HG03095 (cell line): ENCODE data around the gene C14orf180.
"Not testable (repeated sequence)": the region's sequence is repeated elsewhere in the genome, so short reads cannot be mapped to it uniquely, and the experiment has no call there.

Source experiments
- ATAC-seq: cut with Tn5 transposase; IDR thresholded peaks from one replicate; pipeline ENCODE4 v1.9.1; 2021; ENCODE audit warnings: moderate library complexity; ENCODE audit not compliant: unreplicated experiment

Gene C14orf180

DNA sequence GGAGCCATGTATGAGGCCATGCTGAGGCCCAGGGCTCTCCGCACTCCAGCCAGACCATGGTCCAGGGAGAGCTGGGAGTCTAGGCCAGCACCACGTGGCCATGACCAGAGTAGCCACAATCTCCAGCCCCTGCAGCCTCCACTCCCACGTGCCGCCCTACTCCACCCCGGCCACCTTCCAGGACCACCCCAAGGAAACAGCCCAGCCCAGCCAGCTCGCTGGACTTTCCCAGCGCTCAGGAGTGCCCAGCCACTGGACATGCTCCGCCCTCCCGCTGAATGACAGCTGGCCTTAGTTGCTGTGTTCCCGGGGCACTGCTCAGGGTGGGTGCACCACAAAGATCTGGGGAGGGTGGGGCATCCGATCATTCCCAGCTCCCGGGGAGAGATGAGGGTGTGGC, 2.1 kb upstream of the C14orf180 start:
- no peak for ATAC-seq

DNA sequence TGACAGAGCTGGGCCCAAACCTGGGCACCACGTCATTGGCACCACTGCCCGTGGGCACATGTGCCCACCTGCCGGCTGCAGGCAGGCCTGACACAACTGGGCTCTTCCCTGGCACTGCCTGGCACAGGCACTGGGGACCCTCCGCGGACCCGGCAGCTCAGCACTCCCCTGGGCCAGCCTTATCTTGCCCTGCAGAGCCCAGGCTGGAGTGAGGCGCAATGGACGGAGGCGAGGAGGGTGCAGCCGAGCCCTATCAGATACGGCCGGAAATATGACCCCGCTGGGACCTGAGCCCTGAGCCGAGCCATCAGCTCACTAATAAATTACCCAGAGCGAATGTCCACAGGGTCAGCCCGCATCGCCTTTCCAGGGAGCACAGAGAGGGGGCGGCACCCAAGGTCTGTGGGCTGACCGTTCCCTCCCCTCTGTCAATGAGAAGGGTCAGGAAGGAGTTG, 1.7 kb upstream of the C14orf180 start:
- ATAC-seq: no peak

DNA sequence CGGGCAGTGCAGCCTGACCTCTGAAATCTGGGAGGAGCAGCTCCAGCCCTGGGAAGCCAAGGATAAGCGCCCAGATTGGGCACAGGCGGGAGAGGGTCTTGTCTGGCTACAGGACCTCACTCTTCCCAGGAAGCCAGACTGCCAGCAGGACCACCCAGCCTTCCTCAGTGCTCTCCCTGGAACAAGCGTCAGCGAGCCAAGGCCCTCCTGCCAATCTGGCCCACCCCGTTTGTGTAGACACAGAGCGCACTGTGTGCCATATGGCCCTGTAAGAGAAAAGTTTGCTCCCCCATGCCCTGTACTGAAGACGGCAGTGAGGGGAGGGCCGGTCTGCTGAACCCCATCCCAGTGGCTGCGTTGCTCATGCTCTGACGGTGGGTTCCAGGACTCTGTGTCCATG, 1.2 kb upstream of the C14orf180 start:
- ATAC-seq: no peak

DNA sequence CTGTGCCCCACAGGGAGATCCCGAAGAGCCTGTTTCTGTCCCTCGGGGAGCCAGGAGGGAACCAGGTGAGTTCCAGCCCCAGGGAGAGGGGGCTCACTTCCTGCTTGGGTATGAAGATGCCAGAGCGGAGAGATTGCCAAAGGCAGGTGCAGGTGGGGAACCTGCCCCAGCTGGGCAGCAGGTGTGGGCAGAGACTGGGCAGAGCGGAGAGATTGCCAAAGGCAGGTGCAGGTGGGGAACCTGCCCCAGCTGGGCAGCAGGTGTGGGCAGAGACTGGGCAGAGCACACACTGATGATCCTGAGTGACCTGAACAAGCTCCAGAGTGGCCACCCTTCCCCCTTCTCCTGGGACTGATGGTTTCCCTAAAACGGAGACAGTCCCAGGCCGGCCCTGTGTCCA, 375 bp downstream of the C14orf180 start:
- ATAC-seq: not testable (repeated sequence)

DNA sequence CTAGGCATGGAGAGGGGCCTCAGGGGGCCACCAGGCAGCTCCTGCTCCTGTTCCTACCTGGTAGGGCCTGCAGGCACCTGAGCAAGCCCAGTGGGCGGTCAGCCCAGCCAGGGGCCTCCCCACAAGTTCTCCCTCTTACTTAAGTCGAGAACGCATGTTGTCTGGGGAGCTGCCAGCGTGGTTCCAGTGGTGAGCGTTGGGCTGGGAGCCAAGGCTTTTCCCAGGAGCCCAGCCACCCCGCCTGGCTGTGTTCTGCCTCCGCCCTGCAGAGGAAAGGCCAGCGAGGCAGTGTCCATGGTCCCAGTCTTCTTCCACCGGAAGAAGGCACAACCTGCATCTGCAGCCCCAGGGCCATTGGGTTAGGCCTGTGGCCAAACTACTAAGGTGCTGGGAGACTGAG, 1.4 kb downstream of the C14orf180 start:
- no peak for ATAC-seq

DNA sequence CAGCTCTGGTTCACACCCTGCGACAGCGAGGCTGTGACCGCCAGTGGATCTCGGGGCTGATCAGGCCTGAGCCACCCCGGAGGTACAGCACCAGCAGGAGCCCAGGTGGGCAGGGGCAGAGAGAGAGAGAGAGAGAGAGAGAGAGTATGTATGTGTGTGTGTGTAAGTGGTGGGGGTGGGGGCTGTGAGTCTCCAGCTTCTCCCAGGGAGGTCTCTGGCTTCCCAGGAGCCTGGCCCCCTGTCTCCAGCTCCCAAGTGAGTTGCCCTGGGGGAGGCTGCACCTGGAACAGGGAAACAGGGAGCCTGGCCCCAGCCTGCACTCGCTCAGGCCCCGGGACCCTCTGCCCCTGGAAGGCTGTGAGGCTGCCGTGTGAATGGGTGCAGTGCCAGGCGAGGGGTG, 2.0 kb downstream of the C14orf180 start:
- no peak for ATAC-seq

DNA sequence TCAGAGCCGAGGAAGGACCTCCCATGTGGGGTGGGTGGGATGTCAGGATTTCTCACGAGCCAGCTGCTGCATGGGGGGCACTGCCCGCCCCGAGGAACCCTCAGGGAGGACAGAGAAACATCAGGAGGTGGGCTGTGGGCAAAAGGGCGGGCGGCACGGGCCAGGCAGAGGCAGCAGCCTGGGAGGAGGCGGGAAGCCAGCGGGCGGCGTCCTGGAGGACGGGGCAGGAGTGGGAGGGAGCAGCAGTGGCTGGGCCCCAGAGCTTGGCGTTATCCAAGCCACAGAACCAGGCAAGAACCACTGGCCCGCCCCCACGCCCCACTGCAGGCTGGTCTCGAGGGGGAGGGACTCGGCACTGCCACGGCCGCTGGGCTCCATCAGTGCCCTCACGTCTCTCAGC, 2.4 kb downstream of the C14orf180 start:
- ATAC-seq: no peak

DNA sequence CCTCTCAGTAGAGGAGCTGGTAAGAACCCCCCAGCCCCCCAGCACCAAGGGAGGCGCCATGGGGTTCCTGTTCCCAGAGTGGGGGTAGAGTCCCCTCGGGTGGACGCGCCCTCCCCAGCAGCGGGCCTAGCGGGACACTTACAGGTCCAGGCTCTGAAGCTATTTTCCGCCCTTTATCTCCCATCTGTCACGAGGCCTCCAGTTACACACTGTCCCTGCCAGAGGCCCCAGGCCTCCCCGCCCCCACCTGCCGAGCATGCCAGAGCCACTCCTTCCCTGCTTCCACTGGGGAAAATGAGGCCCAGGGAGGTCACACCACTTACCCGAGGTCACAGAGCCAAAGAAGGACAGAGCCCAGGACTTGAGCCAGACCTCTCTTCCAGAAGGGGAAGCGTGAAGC, 3.1 kb downstream of the C14orf180 start:
- ATAC-seq: no peak

DNA sequence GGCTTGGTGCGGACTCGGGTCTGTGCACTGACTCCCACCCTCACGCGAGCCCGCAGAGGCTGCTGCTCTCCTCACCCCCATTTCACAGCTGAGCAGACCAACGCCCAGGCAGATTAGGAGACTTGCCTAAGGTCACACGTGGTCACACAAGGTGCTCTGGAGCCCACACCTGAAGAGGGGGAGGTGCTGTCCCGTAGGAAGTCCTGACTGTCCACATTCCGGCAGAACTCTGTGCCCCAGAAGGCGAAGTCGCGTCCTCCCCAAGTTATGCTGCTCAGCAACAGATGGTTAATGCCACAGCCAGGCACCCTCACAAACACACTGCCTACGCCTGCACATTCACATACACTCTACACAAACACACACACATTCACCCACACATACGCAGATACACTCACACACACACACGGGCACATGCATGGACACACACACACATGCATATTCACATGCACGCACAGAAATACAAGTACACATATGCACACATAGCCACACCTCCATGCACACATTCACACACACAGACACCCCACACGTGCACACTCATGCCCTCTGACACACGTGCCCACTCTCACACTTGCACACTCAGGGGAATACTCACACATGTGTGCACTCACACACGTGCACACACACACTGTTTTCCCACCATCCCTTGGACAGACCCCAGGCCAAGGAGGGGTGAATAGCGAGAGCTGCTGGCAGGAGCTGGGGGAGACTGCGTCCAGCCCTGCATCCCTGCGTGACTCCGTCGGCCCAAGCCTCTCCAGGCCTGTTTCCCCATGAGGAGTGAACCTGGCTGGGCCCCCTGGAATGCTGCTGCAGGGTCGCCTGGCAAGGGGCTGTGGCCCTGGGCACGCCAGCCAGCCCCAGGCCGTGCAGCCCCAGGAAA, 4.1 kb downstream of the C14orf180 start:
- ATAC-seq: no peak

DNA sequence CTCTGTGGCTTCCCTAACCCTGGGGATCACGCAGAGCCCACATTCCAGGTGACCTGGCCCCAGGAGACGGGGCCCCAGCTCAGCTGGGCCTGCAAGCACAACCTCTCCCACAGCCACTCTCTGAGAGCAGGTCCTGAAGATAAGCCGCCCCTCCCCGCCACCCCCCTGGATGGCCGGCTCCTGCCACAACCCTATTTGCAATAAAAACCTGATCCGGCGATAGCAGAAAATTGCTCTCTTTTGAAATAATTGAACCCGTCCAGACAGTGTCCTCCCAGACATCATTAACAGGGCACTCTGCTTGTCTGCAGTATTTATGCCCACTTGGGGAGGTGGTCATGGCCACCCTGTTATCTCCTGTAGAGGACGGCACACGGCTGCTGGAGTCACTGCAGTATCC, 5.0 kb downstream of the C14orf180 start:
- no peak for ATAC-seq

DNA sequence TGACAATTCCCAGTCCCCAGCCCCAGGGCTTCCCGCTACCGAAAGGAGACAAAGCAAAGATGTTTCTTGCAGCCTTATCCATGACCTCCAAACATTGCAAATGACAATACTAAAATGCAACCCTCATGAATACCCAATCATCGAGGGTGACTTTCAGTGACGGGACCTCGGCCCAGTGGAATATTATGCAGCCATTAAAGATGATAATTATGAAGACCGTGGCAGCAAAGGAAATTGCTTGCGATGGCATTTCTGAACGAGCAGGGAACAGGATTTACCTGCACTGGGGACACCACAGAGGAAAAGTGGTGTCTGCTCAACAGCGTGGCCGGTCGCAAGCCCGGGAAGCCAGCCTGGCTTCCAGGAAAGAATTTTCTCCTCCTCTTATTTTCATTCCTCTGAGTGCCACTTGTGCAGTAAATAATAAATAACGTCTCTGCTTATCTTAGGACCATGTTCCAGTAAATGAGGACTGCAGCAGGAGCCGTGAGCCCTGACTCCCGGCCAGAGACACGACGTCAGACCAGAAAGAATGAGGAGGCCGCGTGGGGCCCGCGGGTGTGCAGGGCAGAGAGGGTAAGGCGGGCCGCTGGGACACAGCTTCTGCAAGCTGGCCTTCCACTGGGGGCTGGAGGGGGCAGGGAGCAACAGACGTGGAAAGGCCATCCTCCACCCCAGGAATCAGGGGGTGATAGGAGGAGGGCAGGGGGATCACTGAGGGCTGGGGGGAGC, 6.6 kb downstream of the C14orf180 start:
- ATAC-seq: no peak

DNA sequence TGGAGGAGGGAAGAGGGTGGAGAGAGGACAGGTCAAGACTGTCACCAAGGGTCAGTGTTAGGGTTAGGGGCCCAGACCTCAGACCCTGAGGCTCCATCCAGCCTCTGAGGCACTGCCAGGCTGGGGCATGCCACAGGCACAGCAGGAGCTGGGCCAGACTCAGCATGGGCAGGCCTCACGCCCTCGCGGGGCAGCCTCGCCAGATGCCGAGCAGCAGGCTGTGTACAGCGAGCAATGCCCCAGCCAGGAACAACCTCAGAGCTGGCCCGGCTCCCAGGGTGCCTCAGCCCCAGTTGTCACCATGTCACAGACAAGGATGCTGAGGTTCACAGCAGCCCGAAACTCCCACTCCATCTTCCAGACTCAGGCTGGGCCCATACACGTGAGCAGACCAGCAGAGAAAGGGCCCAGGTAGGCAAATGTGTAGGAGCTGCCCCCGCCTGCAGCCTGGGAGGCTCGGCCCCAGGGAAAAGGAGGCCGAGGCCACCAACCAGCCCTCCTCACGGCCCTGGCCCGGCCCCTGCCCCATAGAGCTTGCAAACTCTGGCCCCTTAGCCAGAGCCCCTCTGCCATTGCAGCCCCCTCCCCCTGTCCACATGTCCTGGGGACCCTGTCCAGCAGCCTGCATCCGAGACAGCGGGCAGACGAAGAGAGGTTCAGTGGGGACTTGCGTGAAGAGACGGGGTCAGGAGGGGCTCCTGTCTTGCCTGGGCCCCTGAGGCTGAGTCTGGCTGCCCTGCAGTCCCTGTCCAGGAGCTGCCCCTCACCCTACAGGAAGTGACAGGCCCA, 7.5 kb downstream of the C14orf180 start:
- no peak for ATAC-seq

DNA sequence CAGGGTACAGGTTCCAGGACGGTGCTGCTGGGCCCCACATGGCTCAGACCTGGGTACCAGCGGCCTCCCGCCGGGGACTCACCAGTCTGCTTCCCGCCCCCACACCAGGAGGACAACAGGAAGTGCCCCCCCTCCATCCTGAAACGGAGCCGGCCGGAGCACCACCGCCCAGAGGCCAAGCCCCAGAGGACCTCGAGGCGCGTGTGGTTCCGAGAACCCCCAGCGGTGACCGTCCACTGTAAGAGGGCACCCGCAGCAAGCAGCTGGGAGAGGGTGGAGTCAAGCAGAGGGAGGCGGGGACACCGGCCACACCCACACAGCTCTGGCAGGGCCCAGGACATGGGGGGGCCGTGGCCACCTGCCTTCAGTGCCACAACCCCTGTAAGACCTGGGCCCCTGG, 8.1 kb downstream of the C14orf180 start:
- no peak for ATAC-seq

DNA sequence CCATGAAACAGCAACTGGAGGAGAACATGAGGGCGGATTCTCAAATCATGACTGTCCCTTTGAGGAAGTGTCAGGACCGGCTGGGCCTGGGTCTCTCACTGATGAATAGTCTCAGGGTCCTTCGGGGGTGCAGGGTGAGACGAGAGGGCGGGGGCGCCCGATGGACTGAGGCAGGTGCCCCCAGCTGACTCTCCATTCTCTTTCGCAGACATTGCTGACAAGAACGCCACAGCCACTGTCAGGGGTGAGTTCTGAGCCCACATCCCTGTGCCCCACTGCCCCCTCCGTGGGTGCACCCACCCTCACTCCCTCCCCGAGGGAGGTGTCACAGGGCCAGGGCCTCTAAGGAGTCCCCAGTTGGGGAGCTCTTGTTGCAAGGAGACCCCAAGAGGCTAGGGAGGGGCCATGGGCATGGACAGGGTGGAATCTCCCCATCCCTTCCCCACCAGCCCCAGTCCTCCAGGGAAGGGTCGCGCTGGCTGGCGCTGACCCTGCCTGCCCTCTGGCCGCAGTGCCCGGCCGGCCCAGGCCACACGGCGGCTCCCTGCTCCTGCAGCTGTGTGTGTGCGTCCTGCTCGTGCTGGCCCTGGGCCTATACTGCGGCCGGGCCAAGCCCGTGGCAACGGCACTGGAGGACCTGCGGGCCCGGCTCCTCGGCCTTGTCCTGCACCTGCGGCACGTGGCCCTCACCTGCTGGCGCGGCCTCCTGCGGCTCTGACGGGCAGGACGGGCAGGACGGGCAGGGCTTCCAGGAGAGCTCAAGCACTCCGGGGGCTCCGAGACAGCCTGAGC, 8.7 kb downstream of the C14orf180 start:
- ATAC-seq: no peak

DNA sequence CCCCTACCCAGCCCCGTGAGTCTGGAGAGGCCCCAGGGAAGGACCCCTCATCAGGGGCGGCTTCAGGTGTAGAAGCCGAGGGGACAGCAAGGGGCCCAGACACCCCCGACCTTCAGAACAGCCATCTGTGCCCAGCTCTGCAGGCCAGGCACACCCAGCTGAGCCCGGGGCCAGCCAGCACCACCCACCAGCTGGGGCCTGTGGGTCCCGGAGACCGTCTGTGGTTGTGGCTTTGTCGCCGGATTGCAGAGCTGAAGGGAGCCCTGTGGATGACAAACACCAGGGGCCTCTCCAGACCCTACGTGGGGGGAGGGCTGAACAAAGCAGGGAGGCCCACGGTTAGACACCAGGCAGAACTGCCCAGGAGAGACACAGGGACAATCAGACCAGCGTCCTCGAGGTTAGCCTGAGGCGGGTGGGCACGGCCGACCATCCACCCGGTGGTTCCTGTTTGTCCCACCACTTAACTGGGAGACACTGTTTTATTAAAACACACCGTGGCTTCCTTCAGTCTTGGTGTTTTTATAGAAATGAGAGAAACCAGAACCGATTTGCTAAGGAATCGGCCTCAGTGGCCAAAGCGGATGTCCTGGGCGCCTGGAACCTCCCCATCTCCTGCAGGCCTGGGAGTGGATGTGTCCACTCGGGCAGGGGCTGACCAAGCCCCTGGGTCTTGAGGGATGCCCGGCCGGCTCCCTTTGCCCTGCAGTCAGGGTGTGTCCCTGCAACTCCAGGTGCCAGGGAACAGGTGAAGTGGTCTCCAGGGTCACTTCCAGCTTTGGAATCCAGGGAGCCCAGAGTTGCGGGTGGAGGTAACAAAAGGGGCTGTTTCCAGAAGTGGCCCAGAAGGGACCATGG, 10.0 kb downstream of the C14orf180 start:
- no peak for ATAC-seq

DNA sequence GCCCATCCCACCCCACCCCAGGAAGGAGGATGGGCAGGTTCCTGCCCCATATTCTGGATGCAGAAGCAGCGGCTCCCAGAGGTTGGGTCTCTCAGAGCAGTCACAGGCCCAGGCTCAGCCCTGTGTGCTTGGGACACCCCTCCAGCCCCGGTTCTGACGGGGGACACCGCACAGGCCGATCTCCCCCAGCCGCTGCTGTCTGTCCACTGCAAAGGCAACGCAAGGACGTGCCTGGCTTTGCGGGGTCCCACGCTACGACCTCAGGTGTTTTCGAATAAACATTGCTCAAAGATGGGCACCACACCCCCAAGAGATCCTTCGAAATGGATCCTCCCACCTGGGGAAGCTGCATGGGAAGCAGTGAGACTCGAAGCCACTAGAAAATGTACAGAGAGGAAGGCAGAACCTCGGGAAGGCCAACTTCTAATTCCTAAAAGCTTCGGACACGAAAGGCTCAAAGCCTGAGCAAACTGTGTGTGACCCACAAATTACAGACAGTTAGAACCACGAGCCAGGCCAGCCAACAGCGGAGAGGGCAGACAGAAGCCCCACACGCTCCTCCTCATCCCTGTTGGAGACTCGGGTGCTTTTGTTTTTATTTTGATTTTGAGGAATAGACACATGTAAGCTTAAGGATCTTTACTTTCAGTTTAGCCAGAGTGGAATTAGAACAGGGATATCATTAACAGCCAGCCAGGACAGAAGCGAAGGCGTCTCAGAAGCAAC, 10.8 kb downstream of the C14orf180 start:
- no peak for ATAC-seq

DNA sequence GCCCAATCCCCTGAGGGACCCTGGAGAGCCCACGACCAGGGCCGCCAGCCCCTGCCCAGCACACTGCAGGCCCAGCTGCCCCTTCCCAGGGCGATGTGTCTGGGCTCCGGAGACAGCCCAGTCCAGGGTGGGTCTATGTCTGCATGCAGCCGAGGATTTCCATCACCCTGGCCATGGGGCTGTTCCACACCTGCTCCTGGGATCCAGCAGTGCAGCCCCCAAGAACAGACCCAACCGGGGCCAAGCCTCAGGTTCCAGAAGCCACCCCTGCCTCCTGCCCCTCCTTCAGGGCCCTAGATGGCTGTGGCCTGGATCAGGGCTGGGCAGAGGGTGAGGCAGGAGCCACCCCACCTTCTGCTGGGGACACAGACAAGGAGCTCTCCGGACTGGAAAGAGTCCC, 11.5 kb downstream of the C14orf180 start:
- no peak for ATAC-seq

DNA sequence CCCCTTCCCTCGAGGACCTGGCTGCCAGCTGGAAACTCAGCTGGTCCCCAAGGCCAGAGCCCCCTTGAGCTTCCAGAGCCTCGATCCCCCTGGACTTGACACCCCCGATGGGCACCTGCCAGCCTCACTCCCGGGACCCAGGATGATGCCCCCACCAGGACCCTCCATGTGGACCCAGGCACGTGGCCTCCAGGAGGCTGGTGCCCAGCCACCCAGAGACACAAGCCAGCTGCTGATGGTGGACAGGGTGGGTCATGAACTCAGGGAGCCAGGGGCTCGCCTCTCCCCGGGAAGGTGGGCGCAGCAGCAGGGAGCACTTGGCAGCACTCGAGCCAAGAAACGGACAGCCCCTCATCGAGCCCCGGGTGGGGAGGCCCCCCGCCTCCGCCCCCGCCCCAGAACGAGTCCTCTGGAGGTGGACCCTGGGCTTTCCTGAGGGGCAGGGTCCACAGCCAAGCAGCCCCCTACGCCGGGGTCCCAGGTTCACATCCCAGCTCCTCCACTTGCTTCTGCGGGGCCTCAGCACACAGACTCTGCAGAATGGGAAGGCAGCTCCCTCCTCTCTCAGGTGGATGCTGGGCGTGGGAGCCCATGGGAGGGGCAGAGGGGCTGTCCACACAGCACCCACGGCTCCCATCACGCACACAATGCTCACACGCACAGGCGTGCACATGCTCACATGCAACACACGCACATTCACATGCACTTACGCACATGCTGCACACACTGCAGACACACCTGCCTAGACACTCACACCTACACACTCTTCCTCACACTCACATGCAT, 12.1 kb downstream of the C14orf180 start:
- ATAC-seq: no peak
